GM21381 (cell line): ENCODE results near the gene TMEM233.

Experiments
- ATAC-seq: cut with Tn5 transposase; IDR thresholded peaks from one replicate; pipeline ENCODE4 v1.9.1; 2021; ENCODE audit warnings: mild to moderate bottlenecking, moderate library complexity; ENCODE audit not compliant: unreplicated experiment

TMEM233 gene

GRCh38 chr12:119593578-119594398, at the start of gene TMEM233:
Gene TMEM233 (plus strand): TSS chr12:119593774. CDS start chr12:119593849, 75 bp downstream.
- ATAC-seq, result no peak

DNA sequence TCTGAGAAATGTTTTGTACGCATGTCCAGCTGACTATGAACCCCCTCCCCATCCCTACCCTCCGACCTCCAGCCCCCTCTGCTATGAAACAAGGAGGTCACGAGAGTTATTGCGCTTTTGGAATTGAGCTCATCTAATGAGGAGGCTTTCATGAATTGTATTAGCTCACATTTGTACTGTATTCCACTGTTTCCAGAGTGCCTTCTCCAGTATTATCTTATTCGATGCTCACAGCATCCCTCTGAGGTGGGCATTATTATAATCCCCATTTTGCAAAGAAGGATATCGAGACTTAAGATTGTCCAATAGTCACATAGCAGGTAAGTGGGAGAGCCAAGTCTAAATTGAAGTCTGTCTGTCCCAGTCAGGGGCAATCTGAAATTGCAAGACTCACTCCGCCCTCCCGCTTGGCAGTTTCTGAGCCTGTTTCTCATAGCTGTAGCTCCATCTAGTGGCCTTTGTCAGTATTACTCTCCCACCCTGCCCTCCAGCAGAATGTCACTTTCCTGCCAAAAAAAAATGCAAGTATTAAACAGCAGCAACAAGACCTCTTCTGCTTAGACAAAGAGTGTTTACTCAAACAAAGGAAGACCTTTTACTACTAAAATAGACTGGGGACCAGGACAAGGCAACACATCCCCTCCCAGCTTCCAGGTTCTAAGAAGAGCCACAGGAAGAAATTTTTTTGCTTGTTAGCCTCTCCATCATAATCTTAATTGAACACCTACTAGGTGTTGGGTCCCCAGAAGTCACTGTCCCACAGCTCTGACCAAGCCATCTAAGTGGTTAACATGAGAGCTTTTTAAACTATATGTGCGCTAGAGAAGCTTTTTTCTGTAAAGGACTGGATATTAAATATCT, 48.6 kb upstream of the TMEM233 start:
- ATAC-seq, result no peak

DNA sequence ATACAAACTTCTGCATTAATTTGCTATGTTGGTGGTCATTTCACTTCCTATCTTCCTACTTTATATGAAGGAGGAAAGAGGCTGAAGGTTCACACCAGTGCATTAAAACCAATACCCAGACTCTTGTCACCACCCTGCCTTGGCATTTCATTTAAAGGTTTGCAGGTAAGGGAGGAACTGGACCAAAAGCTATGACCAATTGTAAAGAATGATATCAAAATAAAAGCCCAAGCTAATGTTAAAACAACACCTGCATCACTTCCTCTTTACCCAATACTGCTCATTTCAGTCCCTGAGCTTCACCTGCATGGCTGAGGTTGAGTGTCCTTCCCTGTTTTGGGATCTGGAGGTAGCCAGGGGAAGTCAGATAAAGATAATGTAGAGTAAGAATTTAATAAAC, 47.2 kb upstream of the TMEM233 start:
- ATAC-seq, result no peak

DNA sequence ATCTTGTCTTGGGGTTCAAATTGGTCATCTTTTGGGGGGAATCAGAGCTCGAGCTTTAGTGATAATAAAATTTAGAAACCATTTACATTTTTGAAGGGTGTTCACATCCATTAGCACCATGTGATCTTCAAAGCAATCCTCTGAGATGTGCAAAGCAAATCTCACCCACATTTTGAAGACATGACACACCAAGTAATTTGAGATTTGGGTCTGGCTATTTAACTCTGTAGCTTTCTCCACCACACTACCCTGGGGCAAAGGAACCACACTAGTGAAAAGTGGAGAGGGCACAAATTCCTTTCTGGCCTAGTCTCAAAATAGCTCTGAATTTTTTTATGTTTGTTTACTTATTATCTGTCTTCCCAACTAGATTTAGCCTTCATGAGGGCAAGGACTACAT, 46.6 kb upstream of the TMEM233 start:
- no peak for ATAC-seq

GRCh38 chr12:119556854-119557253, 36.7 kb upstream of the TMEM233 start:
- no peak for ATAC-seq

GRCh38 chr12:119565404-119565803, 28.2 kb upstream of the TMEM233 start:
- no peak for ATAC-seq

DNA sequence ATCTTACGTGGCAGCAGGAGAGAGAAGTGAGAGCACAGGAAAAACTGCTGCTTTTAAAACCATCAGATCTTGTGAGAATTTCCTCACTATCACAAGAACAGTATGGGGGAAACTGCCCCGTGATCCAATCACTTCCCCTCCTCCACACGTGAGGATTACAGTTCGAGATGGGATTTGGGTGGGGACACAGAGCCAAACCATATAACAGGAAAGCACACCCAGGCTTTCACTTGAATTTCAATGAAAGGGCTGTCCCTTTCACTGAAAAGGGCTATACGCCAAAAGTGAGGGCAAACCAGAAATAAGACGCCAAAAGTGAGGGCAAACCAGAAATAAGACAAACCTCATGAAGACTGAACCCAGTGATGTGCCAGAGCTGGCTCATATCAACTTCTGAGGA, 22.8 kb upstream of the TMEM233 start:
- ATAC-seq, result no peak

GRCh38 chr12:119573086-119573485, 20.5 kb upstream of the TMEM233 start:
- no peak for ATAC-seq

GRCh38 chr12:119574255-119574654, 19.3 kb upstream of the TMEM233 start:
- no peak for ATAC-seq

GRCh38 chr12:119576118-119576810, 17.3 kb upstream of the TMEM233 start:
- ATAC-seq, result no peak

DNA sequence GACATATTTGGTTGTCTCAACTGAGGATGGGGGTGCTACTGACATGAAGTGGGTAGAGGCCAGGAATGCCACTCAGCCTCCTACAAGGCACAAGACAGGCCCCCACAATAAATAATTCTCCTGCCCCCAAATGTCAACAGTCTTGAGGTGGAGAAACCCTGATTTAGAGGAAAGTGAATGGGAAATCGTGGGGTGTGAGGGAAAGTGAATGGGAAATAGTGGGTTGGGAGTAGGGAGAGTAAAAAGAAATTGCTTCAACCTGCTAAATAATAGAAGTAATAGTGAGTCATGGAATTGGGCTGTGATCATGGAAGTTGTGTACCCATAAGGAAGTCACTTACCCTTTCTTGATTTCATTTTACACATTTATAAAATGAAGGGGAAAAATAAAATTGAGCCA, 16.7 kb upstream of the TMEM233 start:
- ATAC-seq, result no peak

- ATAC-seq, result no peak
These were observed 15.5 kb upstream of the TMEM233 start for GRCh38 chr12:119578112-119578511.

GRCh38 chr12:119589097-119589496, 4.5 kb upstream of the TMEM233 start:
- ATAC-seq, result no peak

GRCh38 chr12:119589634-119590033, 3.9 kb upstream of the TMEM233 start:
- ATAC-seq, result no peak

- no peak for ATAC-seq
These were observed 1.3 kb upstream of the TMEM233 start for GRCh38 chr12:119592232-119592631.

DNA sequence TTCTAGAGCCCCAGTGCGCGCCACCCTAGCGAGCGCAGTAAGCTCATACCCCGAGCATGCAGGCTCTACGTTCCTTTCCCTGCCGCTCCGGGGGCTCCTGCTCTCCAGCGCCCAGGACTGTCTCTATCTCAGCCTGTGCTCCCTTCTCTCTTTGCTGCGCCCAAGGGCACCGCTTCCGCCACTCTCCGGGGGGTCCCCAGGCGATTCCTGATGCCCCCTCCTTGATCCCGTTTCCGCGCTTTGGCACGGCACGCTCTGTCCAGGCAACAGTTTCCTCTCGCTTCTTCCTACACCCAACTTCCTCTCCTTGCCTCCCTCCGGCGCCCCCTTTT, 791 bp downstream of the TMEM233 start:
- ATAC-seq, result no peak

DNA sequence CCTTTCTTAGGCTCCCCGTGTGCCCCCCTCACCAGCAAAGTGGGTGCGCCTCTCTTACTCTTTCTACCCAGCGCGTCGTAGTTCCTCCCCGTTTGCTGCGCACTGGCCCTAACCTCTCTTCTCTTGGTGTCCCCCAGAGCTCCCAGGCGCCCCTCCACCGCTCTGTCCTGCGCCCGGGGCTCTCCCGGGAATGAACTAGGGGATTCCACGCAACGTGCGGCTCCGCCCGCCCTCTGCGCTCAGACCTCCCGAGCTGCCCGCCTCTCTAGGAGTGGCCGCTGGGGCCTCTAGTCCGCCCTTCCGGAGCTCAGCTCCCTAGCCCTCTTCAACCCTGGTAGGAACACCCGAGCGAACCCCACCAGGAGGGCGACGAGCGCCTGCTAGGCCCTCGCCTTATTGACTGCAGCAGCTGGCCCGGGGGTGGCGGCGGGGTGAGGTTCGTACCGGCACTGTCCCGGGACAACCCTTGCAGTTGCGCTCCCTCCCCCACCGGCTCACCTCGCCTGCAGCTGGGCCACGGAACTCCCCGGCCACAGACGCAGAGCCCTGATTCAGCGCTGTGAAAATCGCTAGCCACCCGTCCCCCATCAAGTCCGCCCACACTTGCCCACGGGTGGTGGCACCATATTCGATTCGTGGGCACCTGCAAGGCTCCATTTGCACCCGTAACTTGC, 1.3 kb downstream of the TMEM233 start:
- no peak for ATAC-seq

- ATAC-seq, result no peak
These were observed 4.6 kb downstream of the TMEM233 start for GRCh38 chr12:119598159-119598558.

- no peak for ATAC-seq
These were observed 8.5 kb downstream of the TMEM233 start for GRCh38 chr12:119601877-119602733.

DNA sequence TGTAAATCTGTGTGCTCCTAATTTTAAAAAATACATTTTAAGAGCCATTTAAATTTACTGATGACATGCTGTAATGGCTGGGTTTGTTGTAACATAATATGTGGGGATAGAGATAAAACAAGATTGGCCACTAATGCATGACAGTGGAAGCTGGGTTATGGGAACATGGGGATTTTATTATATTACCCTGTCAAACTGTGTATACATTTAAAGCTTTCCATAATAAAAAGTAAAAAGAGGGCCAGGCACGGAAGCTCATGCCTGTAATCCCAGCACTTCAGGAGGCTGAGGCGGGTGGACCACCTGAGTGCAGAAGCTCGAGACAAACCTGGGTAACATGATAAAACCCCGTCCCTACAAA, 9.1 kb downstream of the TMEM233 start:
- ATAC-seq, result no peak
